Middle frontal gyrus (tissue), 1 donor: Measurements from ENCODE around the gene RIPK4.

ENCODE experiments used
- DNase-seq: peaks from one replicate; pipeline ENCODE4 v3.0.0-alpha.2; 2015; ENCODE audit warnings: low spot score; ENCODE audit errors: extremely low spot score

RIPK4 gene

DNA sequence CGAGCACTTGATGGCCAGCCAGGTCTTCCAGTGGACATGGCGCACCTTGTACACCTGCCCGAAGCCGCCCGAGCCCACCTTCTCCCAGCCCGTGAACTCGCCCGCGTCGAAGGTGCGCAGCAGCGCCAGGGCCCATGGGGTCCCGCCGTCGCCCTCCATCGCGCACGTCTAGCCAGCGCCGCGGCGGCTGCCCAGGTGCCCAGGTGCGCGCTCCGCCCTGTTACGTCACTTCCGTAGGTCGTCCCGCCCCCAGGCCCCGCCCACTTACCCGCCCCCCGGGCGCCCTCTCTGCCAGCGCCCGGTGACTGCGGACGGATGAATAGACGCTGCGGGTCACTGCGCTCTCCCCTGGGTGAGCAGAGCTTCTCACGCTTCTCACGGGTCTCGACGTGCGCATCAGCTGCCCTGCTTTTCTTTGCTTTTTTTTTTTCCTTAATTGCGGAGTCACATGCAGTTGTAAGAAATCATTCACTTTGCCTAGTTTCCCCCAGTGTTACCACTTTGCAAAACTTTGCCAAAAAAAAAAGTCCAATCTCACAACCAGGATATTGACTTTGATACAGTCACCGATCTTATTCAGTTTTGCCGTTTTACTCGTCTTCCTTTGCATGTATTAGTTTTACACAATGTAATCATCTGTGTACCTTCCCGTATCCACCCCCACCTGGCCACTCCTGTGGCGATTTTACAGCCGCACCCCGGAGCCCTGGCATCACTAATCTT lies at the start of gene RIPK4:
RIPK4 (minus strand) TSS at position 170 of the 723 bp plus-strand sequence; CDS start at position 159, 11 bp downstream.
- DNase-seq, result no peak

DNA sequence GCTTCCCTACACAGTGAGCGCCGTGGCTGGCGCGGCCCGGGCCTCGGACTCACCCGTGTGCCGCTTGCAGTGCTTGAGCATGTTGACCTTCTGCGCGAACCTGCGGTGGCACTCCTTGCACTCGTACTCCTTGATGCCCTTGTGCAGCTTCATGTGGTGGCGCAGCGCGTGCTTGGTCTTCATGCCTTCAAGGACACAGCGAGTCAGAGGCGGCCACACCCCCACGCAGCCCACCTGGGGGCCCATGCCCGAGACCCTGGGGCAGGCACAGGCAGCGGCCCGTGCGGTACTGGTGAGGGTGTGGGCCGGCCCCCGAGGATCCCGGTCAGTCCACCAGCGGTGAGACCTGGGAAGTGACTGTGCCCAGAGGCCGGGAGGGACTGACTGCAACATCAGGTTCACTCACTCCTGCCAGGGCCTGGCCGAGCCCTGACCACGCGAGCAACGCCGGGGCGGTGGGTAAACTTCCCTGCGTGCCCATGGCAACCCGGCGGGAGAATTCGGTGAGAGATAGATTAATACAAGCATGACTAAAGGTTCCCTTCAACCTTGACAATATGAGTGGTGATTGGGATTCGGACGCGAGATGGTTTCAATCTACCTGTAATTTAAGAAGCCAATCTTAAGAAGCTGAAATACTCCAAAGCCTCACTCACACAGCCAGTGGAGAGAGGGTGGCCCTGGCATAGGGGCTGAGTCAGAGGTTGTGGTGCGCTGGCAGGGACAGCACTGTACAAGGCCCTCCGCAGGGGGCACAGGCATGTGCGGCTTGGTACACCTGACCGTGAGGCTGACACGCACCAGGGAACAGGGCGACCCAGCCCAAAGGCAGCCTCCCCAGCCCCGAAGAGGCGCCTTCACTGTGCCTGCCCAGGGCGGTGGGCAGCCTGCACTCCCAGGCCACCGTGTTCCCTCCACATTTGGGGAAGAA lies 49.1 kb upstream of the RIPK4 start:
- no peak for DNase-seq

DNA sequence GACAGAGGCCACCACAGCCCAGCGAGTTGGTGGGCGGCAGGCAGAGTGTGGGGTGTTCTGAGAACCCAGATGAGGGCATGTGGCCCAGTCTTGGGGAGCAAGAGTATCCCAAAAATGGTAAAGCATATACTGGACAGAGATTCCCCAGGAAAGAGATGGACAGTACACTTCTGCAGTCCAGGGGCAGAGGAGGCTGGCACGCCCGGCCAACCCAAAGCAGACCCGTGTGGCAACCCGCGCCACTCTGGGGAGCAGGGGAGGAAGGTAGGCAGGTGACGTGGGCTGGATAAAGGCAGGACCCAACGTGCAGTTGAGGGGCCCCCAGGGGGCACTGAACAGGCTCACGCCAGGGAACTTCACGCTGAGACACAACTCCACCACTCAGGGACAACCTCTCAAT lies 46.4 kb upstream of the RIPK4 start:
- no peak for DNase-seq

DNA sequence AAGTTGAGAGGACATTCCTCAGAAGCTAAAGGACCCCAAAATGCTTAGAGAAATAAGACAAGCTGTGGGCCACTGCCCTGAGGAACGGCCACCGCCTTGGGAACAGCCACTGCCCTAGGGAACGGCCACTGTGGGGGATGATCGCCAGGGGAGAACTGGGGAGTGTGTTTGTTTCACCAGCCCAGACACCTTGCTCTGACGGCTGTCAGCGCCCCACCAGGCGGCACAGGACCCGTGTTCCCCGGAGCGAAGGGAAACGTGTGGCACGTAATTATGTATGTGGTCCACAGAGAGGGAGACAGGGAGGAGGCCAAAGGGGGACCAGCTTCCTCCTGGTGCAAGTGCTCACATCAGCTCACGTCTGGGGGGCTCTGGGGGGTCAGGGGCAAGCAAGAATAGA lies 45.8 kb upstream of the RIPK4 start:
- no peak for DNase-seq

DNA sequence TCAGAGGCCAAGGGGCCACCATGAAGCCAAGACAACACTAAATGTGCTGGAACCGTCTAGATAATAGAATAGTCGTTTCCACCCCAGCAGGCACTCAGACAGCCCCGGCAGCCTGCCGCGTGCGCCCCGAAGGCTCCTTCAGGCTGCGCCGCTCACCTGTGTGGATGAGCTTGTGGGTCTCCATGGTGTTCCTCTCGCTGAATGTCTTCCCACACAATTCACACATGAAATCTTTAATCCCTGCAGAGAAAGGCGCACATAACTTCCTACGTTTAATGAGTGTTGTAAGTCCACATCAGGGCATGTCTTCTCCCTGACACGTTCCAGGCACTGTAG lies 43.7 kb upstream of the RIPK4 start:
- DNase-seq, result no peak

DNA sequence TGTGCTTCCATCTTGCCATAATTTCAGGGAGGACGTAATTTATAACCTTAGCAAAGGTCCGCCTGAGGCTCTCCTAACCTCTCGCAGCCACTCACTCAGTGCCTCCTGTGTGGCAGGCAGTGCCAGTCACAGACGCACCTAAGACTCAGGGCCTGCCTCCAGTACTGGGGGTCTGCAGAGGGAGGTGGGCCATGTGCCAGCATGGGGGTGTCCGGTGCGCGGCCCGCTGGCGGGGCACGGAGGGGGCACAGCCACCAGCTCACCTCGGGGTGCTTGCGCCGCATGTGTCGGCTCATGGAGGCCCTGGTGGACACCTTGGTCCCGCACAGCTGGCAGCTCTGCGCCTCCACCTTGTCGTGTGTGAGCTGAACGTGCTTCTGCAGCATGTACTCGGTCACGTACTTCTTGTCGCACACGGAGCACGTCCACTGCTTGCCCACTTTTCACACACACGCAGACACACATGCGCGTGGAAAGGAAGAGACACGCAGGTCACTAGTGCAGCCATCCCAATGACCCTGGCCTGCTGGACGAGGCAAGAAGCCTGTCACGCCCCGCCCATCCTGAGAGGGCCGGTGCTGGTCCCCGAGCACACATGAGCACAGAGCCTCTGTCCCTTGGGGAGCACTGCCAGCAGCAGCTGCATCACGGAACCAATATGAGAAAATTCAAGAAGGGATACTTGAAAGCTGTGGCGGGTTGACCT lies 43.2 kb upstream of the RIPK4 start:
- no peak for DNase-seq

DNA sequence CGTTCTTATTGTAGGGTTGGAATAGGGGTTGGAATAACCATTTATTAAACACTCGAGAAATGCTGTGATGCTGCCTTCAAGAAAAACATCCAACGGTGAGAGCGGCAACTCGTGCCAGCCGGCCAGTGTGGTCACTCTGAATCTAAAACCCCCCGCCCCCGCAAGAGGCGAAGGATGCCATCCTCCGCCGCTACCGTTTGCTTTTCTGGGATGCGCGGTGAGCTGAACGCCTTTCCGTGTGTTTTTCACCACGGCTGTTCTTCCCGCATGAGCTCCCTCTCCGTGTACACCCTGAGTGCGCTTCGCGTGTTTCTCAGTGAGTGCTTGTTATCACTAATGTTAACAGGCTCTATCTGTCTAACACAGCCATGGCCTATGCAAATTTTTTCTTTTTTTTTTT lies 42.0 kb upstream of the RIPK4 start:
- DNase-seq, result no peak

DNA sequence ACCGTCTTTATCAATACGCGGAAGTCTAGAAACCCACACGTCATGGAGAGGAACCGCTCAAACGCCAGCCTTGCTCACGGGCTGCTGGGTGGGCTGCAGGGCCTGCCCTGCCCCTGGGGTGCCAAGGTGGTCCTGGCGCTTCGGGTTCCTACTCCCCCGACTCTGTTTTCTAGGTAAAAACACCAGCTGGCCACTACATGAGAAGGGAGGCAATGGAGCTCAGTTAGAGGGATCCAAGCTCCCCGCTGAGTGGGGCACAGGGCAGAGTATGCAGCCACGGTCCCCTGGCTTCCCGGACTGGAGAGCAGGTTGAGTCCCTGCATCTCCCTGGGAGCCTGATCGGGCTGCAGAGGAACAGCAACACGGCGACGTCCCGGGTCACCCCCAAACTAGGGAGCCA lies 41.2 kb upstream of the RIPK4 start:
- DNase-seq, result no peak

DNA sequence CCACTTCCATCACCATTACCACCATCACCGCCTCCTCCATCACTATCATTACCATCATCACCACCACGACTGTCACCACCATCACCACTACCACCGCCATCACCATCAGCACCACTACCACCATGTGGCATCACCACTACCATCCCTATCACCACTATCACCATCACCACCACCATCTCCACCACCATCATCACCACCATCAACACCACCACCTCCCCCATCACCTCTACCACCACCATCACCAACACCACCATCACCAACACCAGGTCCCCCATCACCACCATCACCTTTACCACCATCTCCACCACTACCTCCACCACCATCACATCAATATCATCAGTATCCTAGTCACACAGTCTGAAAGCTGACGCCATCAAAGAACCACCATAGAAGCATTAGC lies 39.9 kb upstream of the RIPK4 start:
- no peak for DNase-seq

DNA sequence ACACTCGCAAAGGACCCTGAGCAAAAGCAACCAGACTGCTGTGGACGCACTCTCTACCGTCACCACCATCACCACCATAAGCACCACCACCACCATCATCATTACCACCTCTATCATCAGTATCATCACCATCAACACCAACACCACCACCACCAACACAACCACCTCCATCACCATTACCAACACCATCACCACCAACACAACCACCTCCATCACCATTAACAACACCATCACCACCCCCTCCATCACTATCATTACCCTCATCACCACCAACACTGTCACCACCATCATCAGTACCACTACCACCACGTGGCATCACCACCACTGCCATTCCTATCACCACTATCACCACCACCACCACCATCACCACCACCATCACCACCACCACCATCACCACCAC lies 38.8 kb upstream of the RIPK4 start:
- no peak for DNase-seq

DNA sequence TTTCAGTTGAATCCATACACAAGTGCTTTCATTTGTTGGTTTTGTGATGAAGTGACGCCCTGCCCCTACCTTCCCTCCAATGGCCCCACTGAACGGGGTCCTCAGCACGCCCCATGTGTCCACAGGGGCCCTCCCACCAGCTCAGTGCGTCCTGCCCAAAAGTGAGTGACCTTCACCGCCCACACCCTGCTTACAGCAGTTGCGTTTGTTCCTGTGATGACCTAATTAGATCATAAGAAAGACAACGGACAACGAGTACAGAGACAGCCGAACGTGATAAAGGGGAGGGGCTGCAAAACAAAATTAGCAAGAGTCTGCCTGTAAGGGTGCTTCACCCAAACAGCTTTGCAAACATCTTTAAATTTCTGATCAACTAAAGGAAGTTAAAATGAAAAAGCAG lies 38.2 kb upstream of the RIPK4 start:
- DNase-seq, result no peak

DNA sequence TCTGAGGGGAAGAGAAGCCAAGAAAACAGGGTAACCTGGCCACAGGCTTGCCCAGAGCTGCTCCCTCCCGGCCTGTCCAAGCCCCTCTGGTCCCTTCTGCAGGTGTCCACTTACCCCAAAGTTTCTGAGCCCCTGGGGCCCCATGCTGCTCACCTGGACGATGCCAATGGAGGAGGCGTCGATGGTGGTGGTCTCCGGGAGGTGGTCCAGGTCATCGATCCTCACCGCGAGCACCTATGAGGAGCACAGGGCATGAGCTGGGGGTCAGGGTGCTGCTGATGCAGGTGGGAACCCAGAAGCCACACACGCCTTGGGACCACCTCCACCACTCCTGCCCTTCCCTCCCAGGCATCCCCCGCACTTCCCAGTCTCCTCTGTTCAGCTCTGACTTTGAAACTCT lies 37.5 kb upstream of the RIPK4 start:
- no peak for DNase-seq

DNA sequence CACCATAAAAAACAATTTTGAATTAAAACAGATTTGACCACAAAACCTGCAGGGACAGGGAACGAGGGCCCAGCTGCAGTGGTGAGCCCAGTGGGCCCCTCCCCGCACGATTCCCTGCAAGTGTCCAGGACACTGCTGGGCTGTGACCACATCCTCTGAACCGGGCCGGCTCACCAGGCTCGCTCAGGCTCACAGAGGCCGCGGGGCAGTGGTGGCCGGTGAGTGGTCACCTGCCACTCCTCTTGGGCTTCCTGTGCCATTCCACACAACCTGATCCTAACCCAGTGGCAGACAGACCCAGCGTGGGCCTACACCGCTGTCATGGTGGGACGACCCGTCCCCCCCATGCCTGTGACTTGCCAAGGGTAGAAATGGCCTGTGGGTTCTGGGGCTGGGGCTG lies 36.5 kb upstream of the RIPK4 start:
- no peak for DNase-seq

DNA sequence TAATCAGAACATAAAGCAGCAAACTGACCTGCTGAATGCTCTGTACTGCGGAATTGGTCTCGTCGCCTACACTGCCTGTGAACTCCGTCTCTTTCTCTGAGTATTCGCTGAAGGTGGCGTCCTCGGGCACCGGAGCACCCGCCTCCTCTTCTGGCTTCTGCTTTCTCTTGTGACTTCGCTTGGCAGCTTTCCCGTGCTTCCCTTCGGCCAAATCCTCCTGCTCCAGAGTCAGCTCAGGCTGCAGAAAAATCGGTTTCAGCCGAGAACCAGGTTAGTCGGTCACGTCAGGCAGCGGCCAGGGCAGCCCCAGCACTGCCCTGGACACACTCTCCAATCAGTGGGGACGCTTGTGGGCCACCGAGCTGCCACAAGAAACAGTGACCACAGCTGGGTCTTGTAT lies 35.8 kb upstream of the RIPK4 start:
- DNase-seq, result peak; percentile 27

DNA sequence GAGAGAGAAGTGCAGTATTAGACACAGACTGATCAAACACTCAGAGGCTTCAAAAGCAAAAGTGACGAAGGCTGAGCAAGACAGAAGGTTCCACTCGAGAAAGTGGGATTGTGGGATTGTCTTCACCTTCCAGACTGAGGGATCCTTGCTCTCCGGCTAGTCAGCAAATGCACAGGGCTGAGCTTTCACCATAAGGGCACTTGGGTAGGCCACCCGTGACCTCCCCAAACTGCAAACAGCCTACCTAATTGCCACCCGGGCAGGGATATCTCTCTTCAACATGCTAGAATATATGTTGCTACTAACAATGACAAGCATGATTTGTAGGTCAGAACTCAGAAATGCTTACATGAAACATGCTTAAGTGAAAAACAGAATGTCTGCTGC lies 35.3 kb upstream of the RIPK4 start:
- DNase-seq, result no peak

DNA sequence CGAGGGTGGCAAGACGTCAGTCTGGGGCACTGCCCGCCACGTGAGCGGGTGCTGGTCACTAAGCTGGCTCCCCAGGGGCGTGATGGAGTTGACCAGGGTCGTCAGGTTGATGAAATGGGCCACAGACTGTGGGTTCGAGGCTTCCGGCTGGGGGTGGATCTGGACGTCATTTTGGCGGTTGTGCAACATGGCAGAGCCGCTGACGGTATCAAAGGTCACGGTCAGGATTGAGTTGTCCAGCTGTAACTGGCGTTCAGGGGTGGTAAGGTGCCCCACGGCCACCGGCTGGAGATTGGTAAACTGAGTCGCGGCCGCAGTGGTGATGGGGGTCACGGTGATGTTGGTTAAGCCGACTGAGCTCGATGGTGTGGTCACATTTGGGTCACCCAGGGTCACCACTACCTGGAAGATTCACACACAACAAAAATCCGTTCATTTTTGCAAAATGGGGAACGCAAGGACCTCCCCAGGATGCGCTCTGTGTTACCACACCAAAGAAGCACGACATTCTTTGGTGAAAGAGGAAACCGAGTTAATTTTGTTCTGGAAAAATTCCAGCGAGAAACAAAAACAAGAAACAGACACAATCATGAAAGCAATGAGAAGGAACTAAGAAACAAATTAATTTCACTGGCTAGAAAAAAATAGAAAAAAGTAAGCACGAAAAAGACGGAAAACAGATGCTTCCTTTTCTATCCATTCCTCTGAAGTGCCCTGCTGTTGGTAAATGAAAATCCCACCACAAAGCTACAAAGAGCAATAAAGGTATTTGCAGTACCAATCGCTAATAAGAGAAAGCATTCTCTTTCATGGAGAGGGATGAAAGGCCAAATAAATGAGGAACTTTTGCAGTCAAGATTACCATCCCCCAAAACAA lies 34.7 kb upstream of the RIPK4 start:
- no peak for DNase-seq

DNA sequence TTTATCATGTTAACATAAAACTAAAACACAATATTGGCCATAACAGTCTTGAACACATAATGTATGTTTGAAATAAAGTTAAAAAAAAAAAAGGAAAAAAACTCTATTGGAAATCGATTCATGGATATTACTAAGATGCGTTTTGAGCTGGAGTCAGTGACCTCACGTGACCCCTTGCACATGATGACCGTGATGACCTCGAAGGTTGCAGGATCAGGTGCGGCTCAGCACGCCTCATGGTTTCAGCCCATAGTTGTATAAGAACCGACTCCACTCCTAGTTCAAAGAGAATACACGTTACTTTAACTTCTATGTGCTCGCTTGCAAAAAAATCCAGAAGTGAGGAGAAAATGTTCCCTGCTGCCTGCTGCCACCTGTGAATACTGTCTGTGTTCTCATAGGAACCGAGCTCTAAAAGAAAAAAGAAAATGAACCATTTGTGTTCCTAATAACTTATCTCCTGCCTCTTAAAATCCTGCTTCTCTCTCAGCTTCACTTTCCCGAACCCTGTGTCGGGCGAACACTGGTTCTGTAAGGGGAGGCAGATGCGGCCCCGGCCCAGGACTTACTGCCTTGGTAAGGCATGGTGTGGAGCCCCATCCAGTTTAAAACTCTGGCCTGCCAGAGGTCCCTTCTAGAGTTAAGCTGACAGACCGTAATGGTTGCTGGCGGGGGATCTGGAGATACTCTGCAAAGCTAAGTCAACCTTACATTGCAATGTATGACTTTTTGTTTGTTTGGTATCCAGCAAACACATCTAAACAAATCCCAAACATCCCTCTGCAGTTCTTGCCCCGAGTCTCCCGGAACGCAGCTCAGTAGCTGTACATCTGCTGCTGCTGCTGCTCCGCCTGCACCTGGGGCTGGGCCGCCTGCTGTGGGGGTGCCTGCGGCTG lies 33.8 kb upstream of the RIPK4 start:
- DNase-seq, result no peak

DNA sequence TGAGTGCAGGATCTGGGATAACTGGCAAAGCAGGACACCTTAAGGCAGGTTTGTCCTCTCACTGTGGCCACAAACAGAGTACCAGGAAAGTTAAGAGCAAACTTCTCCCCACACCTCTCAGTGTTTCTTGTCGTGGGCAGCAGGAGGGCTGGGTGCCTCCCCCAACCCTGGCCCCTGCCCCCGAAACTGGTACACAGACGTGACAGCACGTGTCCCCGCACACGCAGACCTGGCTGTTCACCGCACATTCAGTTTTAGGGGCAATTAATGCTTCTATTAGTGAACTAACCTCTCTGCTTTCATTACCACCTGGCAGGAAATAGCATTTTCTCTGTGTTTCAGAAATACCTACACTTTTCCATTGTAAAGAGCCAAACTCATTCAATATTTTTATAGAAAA lies 32.9 kb upstream of the RIPK4 start:
- no peak for DNase-seq

DNA sequence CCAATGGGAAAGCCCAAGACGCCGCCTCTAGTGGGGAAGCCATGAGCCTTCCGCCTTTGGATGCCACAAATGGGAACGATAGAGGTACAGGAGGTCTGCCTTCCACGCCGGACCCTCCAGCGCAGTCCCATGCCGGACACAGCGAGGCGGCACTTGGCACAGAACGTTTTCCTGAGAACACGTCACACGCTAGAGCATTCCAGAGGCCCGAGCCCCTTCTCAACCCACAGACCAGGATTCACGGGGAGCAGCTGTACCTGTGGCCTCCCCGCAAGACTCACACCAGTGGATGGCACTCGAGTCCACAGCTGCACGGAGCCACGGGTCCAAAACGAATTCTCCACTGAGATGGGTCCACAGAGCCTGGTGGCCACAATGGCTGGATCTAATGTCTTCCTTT lies 31.5 kb upstream of the RIPK4 start:
- DNase-seq, result no peak

DNA sequence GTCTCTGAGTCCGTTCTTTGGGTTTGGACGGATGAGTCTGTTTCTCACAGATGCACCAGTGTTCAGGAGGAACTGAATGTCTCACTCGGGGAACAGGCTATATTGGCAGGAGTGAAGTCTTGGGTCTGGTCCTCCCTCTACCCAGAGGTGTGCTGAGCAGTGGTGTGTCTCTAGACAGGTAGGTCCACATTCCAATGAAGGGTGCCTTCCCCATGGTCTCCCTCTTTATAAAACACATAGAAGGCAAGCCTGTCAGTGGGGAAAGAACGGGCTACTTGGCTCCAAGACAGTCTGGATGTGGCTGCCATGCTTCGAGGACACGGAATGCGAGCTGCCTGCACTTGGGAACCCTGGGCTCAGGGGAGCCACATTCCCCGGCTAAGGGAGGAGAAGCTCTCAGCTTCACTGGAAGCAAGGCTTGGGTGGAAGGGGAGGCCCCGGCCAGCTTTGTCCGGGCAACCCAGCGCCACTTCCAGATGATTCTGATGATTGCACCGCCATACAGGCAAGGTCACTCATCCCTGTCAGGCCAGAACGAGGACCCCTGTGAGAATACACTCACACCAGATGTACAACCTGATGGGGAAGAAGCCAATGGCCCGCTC lies 29.7 kb upstream of the RIPK4 start:
- no peak for DNase-seq
